Sciatic nerve (tissue), 2 donors: ENCODE data around the gene LSM10. TPM values are rescaled to one million over a fixed set of nuclear protein-coding genes. Genes with fewer than 3 reads are reported as not detected.

Source experiments
- ATAC-seq: fragments of 200-7000 bp; cut with Tn5 transposase; one replicate; pipeline ENCODE4 v1.9.1; 2020; ENCODE audit warnings: mild to moderate bottlenecking, moderate library complexity
- DNase-seq: peaks from one replicate; pipeline ENCODE4 v3.0.0-alpha.2; 2020; ENCODE audit warnings: low spot score
- intact Hi-C: fragments of 100-400 bp; cut with DNase I; formaldehyde crosslinking; loops from one replicate; pipeline ENCODE4 v1.14.2; 2022
- total RNA-seq: library from RNA; stranded (reverse); fragmentation: NEBNext Ultra II Directional; extraction: Animal tissue kit (Norgen Biotek cat#: 25700); gene quantifications from one replicate; pipeline ENCODE4 v1.2.1, GENCODE V29; 2021
- donor health status: DM: no; HTN: no; CAD: no.
- donor health status: DM: no; HTN: no; CAD: no.

The LSM10 gene
- total RNA-seq, 1 donor from 2014 or later = 27.7 TPM

GRCh38 chr1:36414384-36414783 is 16.7 kb upstream of the LSM10 start:
- ATAC-seq (no peak), DNase-seq (no peak)
- intact Hi-C loops = no loop called here

DNA sequence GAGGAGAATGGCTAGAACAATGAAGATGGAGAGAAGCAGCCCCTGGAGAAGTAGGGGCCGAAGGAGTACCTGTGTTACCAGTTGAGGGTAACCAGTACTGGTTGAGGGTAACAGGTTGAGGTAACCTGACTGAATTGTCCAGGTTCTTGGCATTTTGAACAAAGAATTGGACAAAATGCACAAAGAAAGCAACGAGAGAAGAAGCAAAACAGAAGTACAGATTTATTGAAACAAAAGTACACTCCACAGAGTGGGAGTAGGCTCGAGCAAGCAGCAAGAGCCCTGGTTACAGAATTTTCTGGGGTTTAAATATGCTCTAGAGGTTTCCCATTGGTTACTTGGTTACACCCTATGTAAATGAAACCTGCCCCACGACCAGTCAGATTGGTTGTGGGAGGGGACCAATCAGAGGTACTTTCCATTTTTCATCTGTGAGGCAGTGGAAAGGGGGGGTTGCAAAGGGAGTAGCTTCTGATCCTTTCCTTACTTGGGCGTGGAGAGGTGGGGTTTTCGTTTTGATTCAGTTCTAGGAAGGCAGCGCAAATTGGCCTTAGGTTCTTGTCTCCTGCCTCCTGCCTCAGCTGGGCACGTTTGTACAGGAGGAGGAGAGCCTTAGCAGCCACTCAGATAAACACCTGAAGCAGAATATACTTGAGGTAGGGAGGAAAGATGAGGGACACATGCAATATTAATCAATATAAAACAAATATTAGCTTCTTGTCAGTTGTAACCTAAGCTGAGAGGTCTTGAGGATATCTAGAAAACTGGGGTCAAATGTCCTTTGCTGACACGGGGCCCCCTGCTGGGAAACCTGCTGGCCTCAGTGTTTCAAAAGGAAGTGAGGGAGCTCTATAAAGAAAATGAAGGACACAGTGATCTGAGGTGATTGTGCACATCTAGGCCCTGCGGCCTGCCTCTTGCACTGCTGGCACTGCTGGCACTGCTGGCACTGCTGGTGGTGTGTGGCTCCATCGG is 14.3 kb upstream of the LSM10 start:
- DNase-seq = no peak
- intact Hi-C loops = no loop called here
- ATAC-seq = no peak

DNA sequence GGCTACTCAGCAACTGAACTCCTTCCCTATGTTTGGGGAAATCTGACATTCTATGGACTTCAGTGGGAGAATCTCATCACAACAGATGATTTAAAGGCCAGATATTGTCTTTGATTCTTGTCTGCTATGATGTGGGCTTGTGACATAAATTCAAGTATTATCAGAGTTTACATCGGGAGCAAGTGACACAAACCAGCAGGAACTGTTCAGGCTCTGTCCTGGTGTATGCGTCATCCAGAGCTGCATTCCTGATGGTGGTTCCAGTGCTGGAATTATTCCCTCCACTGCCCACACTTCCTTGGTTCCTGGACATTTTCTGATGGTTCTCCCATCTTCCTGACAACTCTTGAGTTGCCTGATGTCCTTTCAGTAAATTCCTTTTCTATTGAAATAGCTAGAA is 10.8 kb upstream of the LSM10 start:
- intact Hi-C loops = no loop called here
- ATAC-seq = no peak
- no peak for DNase-seq

GRCh38 chr1:36406440-36406839 is 8.7 kb upstream of the LSM10 start:
- DNase-seq (no peak), ATAC-seq (no peak)
- intact Hi-C loops = no loop called here

DNA sequence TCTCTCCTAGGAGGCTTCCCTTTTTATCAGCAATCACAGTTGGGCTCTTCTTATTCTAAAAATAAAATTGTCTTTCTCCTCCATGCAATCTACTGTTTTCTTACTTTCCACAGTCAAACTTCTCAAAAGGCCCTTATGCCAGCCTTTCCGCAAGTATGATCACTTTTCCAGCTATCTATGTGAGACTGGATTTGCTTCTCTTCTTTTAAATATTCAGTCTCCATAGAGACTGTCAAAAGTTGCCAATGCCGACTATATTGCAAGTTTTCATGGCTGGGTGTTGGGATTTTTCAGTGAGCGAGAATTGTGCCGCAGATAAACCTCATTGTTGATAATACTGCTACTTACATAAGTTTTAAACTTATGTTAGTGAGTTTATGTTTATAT is 4.8 kb upstream of the LSM10 start:
- intact Hi-C loops = no loop called here
- no peak for DNase-seq
- ATAC-seq = no peak

GRCh38 chr1:36401602-36402503 is 4.1 kb upstream of the LSM10 start:
- no peak for ATAC-seq
- intact Hi-C loops = no loop called here

GRCh38 chr1:36400825-36401601 is 3.3 kb upstream of the LSM10 start:
- intact Hi-C loops = no loop called here
- ATAC-seq = peak; percentile 50
- DNase-seq = peak; percentile 79

More at GRCh38 chr1:36401602-36402503, 4.1 kb upstream of the LSM10 start:
- no peak for DNase-seq

GRCh38 chr1:36400514-36400824 is 2.8 kb upstream of the LSM10 start:
- intact Hi-C loops = no loop called here
- no peak for DNase-seq
- ATAC-seq = no peak

- no peak for ATAC-seq
- no peak for DNase-seq
- intact Hi-C loops = no loop called here
These were observed 766 bp upstream of the LSM10 start for GRCh38 chr1:36398370-36398977.

GRCh38 chr1:36397083-36397377 is 678 bp downstream of the LSM10 start:
- ATAC-seq (peak; percentile 63), DNase-seq (no peak)
- intact Hi-C loops = no loop called here

- intact Hi-C loops = no loop called here
- no peak for ATAC-seq
- no peak for DNase-seq
These were observed 1.3 kb downstream of the LSM10 start for GRCh38 chr1:36396359-36396758.

DNA sequence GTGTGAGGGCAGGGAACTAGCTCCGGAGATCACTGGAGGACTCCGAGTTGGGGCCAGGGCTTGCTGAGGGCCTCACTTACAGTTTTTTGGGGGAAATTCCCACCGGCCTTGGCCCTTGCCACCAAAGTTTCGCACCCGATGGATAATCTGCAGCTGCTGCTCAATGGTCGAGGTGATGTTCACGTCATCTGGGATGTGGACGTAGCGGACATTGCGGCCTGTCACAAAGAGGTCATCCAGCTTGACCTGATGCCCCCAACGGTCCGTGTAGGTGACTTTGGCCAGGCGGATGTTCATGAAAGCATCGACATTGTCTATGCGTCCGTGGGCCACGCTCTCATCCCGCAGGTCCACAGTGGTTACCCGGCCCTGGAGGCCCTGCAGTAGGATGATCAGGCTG is 4.0 kb downstream of the LSM10 start:
- DNase-seq (no peak), ATAC-seq (no peak)
- intact Hi-C loops = no loop called here

- DNase-seq (no peak), ATAC-seq (no peak)
- intact Hi-C loops = no loop called here
These were observed 4.9 kb downstream of the LSM10 start for GRCh38 chr1:36392836-36393235.

- intact Hi-C loops = no loop called here
- ATAC-seq (no peak), DNase-seq (peak; percentile 49)
These were observed 6.4 kb downstream of the LSM10 start for GRCh38 chr1:36391271-36391670.

GRCh38 chr1:36390411-36390810 is 7.3 kb downstream of the LSM10 start:
- intact Hi-C loops = no loop called here
- no peak for ATAC-seq
- DNase-seq = no peak

GRCh38 chr1:36389999-36390398 is 7.7 kb downstream of the LSM10 start:
- DNase-seq (no peak), ATAC-seq (no peak)
- intact Hi-C loops = no loop called here

DNA sequence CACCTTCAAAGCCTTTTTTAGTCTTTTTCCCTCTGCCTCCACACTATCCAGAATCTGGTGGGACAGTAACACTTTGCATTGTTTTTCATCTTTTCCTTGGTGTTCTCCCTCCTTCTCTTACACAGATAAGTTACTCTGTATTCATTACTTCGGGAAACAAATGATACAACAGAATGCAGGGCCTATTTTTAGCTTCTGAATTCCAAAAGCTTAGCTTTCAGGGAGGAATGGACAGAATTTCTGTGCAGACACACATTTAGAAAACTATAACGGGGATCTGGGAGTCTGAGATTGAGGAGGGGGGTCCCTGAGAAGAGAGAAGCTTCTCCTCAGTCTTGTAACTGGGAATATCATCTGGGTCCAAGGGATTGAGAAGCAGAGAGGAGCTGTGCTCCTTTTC is 8.4 kb downstream of the LSM10 start:
- intact Hi-C loops = no loop called here
- DNase-seq (no peak), ATAC-seq (no peak)

GRCh38 chr1:36387141-36387949 is 10.4 kb downstream of the LSM10 start:
- DNase-seq = peak; percentile 62
- peak; percentile 44 for ATAC-seq
- intact Hi-C loops = no loop called here
